ENCODE data around the gene YES1.
"Not testable (repeated sequence)": the region's sequence is repeated elsewhere in the genome, so short reads cannot be mapped to it uniquely, and the experiment has no call there.

The YES1 gene

DNA sequence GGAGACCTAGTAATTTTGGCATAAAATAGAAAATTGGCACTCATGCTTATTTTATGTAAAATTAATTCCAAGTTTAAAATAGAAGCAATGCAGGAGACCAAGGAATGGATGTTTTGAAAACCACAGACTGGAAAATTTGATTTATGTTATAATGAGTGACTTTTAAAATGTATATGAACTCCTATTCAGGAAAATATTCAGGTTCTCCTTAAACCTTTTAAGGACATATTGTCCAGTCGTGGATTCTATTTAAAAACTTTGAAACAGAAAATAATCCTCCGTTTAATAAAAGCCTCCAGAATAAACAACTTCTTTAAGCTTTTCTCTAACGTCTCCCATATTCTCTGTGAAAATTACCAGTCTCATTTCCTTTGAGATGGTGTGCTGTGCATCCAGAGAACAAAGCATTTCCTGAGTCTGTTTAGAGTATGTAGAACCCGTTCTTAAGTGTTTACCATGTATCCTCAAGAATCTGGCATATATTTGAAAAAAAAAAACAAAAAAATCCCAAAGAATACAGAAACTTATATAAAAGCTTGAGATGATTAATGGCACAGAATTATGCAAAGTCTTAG, 8.6 kb upstream of the YES1 start:
- DNase-seq, result no peak

DNA sequence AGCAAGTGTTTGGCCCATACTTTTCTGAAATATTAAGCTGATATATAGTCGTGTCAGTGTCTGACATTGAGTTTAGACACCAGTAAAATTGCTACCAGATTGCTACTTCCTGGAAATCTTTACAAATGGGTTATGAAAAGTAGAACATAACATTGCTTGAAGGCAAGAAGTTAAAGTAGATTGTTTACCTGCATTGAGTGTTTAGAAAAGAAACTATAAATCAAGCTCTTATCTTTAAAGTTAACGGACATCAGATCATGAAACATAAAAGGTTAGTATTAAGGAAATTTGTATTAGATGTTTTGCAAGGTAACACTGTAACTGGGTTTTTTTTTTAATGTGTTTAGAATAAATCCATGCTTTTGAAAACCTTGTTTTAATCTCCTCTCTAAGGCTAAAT, 4.8 kb upstream of the YES1 start:
- no peak for DNase-seq

DNA sequence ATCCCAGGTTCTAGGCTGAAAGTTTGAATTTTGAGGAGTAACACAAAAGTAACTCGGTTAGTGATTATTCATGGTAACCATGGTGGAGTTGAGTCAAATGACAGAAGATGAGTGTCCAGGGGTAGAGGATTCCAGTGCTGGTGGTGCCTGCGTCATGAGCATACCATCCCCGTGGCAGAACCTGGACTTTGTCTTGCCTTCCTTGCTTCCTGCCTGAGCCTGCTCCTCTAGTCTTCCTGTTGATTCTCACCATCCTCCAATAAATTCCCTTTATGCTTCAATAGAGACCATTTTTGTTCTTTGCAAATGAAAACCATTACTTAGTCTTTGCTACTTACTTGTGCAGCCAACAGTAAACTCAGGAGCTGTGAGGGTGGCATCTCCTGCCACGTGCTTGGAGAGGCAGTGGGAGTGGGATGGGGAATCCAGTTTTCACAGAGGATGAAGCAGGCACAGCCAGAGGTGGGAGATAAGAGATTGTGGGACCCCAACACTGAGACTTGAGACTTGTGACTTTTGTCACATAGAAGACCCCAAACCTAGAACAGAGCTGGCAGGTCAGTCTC, 4.1 kb upstream of the YES1 start:
- DNase-seq, result no peak

DNA sequence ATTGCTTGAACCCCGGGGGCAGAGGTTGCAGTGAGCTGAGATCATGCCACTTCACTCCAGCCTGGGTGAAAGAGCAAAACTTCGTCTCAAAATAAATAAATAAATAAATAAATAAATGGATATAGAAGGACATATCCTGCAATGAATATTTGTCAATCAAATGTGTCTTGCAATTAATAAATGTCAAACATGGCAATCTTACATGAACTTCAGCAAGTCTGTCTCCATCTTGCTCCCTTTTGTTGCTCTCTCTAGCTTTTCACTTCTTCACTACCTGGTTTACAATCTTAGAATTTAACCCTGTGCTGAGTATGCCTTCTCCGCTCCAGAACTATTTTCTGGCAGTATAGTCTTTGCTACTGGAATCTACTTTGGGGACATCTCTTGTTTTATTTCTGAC, 3.3 kb upstream of the YES1 start:
- DNase-seq, result no peak

DNA sequence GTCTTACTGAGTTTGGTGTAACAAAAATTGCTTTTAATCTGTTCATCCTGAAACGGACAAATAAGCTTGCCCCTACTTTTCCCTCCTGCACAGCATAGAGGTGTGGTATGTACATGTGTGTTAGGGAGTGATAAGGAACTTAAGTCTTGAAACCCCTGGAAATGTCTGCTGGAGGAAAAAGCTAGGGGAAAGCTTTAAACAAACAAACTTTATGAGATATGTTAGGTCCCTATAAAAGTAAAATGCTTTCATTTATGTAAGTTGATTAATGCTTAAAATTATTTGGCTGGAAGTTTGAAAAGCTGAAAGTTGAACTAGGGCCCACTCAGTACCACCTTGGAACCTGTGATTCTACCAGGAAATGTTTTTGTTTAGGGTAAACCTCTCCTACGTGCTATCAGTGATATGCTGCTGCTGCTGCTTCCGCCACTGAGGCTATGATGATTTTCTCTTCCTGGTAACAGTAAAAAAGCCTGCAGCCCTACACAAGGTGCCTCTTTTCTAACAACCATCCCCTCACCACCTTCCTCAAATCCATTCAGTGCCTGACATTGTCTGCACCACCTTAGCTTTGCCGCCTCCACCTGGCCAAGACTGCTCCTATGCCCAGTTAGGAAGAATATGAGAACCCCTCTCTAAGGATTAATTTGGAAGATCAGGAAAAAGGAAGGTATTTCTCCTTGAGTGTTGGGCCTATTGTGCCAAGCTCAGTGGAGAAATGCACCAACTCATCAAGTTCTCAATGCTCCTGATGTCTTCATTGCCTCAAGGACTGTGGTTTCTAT, 2.5 kb upstream of the YES1 start:
- DNase-seq, result no peak

DNA sequence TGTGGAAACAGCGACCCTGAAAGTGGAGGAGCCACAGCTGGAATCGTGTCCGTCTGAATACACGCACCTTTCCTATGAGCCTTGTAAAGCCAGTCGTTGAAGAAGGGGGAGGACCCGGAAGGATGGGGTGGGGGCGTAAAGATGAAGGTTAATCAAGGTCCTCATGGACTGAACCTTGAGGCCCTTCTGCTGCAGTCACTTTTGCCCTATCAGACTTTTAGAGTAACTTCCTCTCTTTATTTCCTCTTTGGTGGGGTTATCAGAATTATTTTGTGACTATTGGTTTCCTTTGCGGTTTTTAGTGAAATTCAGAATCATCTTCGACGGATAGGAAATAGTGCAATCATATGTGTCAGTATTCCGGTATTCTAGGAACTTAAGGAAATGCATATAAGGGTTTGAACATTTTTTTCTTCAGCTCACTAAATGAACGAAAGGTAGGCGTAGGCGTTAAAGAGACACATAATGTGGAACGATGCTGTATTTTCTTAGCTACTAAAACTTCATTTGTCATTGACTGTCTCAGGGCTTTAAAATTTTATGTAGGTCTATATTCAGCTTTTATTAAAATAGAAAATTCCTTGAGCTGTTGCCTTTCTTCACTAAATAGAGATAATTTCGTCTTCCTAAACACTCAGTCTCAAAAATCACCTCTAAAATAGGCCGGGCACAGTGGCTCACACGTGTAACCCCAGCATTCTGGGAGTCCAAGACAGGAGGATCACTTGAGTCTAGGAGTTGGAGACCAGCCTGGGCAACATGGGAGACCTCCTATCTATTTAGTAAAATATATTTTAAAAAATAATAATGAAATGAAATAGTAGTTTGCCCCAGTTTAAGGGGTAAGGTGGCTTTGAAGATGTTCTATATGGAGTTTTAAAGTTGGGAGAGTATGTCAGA, 1.4 kb upstream of the YES1 start:
- no peak for DNase-seq

DNA sequence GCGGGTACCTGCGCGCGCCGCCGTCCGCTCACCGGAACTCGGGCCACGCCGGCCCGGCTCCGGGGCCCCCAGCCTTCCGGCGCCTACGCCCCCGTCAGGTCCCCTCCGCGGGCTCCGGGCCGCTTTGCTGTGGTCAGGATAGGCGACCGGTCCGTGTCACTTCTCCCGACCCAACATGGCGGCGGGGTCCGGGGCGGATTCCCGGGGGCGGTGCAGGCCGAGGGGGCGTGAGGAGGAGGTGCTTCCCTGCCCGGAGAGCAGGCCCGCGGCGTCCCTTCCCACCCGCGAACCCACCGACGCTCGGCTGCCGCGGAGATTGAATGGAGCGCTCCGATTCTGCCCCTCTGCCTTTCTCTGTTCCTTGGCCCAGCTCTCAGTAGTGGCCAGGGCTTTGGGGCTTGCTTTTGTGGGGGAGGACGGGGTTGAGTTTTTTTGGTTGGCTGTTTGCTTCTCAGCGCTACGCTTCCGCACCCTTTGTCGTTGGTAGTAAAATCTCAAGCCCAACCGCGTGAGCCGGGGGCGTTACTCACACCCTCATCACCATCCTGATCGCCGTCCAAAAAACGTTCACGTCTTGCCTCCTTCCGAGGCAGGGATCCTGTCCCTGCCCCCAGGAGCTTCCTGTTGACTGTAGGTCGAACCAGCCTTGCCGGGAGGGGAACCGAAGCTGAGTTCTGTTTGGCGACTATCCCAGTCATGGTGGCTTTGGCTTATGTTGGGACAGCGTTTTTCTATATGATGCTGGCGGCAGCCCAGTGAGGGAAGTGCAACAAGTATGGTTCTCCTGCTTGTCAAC, 532 bp upstream of the YES1 start:
- DNase-seq, result peak; percentile 36 to 68 (median 51)

DNA sequence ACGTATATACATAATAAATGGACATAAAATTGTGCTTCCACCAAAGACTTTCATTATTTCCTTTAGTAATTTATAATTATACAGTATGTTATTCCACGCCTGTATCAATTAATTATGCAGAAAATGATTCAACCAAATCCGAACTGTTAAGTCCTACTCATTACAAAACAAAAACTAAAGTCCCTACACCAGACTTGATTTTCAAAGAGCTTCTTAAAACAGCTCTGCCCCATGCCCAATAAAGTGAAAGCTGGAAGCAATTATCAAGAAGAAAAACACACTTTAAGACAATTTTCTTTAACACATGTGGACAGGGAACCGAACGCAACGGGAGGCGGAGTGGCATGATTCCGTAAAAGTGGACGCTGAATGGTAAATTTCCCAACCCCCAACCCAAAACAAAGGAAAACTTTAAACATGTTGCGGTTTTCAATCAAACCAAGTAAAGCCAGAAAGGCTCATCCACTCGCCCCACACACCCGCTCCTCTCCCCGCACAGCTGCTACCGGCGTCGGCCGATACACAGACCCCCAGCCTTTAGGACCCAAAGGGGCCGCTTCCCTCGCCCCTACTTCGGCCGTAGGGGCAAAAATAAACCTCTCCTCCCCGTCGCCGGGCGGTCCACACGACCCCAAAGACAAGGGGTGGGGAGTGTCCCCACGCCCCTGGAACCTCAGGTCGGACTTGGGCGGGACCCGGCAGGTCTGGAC, 705 bp downstream of the YES1 start:
- DNase-seq, result no peak

DNA sequence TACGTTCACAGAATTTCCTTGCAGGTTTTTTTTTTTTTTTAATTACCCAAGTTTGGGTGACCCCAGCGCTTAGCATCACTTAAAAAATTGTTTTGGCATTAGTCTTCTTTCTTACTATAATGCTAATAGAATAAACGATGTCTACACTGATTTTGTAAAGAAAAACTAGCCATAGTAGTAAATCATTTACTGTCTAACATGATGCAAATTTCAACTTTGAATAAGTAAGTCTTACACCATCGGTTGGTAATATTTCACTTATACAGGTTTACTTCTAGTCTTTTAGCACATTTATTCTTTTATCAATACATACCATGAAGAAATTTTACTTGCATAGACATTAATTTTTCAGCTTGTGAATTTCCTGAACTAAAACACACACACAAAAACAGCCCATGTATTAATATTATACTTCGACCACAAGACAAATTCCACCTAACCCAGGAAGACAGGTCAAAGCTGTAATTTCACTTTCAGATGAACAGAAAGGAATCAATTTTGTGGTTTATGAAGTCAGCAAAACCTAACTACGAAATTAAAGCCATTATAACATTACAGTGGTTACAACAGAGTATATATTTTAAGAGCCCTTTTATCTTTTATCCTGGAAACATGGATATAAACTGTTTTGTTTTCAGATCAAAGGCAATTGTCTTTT, 1.9 kb downstream of the YES1 start:
- no peak for DNase-seq

DNA sequence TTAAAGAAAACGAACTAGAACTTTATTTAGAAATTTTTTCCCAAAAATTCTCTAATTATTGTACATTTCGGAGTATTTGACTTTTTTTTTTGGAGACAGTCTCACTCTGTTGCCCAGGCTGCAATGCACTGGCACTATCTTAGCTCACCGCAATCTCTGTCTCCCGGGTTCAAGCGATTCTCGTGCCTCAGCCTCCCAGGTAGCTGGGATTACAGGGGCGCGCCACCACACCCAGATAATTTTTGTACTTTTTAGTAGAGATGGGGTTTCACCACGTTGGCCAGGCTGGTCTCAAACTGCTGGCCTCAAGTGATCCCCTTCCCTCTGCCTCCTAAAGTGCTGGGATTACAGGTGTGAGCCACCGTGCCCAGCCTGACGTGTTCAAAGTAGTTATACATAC, 2.8 kb downstream of the YES1 start:
- DNase-seq, result not testable (repeated sequence)

DNA sequence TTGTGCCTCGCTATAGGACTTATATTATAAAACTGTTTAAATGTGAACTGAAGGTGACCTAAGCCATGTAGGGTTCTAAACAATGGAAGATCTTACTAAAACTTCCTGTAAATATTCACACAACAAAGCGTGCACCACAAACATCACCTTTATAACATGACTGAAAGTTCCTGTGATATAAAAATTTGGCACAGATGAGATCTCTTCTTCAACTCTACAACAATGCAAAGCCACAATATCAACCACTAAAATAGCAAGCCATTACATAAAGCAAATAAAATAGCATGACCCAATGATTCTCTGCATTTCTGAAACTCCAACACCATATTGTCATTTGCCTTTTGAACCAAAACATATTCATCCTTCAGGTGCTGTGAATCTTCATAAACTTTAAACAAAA, 3.5 kb downstream of the YES1 start:
- DNase-seq, result no peak

DNA sequence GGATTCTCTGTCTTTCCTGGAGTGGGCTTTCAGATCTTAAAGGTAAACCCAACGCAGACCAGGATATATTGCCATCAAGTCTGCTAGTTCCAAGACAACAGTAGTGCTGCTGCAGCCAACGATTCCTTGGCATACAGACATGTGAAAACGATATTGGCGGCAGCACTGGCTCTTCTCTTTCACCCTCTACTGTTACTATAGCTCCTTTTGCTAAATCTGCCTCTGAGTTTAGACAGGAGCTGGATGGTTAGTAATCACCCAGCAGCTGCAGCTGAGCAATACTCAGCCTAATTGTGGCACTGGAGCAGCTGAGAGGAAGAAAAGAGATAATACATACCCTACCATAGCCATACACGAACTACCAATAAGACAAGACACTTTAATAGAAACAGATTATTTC, 4.0 kb downstream of the YES1 start:
- no peak for DNase-seq

DNA sequence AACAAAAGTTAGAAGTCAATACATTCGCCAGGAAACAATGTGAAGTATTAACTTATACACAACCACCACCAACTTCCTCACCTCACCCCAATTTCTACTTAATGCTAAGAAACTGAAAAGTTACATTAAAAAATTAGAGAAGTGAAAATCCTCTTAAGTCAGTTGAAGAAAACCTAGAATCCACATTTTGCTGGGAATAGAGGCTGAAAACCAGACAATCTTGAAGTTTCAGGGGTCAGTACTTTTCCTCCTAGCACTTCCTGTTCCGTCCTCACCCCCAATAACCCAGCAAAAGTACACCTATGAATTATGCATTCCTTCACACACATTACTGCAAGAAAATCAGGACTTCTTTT, 6.3 kb downstream of the YES1 start:
- no peak for DNase-seq

DNA sequence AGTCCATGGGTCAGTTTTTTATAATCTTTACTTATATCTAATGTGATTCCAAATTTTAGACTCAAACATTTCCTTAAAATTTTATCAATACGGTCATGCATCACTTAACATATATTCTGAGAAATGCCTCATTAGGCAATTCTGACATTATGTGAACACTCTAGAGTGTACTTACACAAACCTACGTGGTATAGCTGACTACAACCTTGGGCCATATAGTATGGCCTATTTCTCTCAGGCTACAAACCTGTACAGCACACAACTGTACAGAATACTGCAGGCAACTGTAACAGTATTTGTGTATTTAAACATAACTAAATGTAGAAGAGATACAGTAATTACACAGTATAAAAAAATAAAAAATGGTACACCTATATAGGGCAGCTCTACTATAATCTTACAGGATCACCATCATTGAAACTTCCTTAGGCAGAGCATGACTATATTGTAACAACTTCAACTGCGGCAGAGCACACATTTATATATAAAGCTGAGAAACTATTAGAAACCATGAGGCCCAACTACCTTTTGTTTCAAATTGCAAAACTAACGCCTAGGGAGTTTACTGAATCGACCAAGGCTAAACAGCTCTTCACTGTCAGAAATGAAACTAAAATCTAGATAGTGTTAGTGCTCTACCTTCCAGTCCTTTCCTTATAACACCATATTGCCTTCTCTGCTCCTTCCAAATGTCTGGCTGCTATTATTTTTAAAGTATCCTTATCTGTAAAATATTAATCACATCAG, 6.9 kb downstream of the YES1 start:
- no peak for DNase-seq

DNA sequence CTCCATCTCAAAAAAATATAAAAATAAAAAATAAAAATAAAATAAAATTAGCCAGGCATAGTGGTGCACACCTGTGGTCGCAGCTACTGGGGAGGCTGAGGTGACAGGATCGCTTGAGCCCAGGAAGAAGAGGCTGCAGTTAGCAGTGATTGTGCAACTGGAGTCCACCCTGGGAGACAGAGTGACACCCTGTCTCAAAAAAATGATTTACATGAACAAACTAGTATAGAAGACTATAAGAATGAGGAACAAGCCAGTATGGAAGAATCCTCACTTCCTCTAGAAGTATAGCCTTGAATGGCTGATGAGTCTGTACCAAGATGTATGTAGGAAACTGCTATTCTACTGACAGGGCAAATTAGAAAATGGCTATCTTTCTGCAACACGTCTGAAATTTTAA, 10.9 kb downstream of the YES1 start:
- DNase-seq, result no peak

DNA sequence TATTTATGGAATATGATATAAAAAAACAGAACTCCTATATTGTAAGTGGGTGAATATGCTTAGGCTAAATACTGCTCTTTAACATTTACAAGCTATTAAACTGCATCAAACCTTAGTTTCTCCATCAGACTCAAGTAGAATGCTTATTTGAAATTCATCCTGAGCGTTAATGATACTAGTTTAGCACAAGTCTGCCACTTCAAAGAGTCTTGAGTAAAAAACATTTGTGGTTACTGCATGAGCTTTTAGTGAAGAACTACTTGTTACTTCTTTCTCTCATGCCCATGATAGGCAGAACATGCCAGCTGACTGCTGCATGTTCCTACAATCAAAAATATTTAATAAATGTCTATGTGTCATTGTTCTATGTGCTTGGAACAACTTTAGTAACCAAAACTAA, 12.1 kb downstream of the YES1 start:
- no peak for DNase-seq

DNA sequence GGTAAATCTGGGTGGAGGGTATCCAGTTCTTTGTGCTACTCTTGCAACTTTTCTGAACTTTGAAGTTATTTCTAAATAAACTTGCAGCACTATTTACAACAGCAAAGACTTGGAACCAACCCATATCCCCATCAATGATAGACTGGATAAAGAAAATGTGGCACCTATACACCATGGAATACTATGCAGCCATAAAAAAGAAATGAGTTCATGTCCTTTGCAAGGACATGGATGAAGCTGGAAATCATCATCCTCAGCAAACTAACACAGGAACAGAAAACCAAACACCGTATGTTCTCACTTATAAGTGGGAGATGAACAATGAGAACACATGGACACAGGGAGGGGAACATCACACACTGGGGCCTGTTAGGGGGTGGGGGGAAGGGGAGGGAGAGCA, 16.7 kb downstream of the YES1 start:
- not testable (repeated sequence) for DNase-seq

DNA sequence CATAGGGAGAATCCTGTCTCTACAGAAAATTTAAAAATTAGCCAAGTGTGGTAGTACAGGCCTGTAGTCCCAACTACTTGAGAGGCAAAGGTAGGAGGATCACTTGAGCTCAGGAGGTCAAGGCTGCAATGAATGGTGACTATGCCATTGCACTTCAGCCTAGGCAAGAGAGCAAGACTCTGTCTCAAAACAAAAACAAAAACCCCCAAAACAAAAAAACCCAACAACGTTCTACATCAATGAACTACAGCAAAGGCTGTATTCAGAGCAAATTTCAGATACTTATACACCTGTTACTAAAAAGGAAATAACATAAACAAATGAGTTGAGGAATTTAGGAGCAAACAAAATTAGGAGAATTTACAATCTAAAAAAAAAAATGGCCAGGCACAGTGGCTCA, 22.6 kb downstream of the YES1 start:
- no peak for DNase-seq

DNA sequence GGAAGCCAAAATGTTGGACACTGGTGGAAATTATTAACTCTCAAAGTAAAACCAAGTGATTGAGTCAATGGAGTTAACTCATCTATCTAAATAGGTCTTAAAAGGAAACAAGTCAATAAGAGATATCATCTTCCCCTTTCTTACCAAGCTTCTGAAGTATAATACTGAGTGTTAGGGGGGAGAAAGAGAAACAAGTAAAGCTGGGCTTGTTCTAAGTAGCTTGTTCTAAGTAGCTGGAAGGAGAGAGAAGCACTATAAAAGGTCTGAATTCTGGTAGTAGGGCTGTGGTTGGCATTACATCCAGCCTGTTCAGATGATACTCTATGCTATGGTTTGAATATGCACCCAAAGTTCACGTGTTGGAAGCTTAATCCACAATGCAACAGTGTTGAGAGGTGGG, 26.8 kb downstream of the YES1 start:
- no peak for DNase-seq

DNA sequence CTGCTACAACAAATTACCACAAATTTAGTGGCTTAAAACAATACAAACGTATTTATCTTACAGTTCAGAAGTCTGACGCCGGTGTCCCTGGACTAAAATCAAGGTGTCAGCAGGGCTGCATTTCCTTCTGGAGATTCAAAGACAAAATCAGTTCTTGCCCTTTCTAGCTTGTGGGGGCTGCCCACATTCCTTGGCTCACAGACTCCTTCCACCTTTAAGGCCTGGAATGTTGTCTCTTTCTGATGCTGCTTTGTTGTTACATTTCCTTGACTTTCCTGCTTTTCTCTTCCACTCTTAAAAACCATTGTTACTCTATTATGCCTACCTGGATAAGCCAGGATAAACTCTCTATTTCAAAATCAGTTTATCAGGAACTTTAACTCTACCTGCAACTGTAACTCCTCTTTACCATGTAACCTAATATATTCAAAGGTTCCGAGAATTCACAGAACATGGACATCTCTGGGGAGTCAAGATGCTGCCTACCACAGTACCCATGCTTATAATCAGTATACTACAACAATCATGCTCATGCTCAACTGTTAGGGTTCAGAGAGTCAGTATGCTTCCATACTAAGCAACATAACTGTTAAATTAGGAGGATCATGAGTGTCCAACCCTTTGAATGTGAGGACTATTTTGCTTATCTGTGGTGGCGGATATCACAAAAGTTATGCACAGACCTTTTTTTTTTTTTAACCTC, 27.4 kb downstream of the YES1 start:
- no peak for DNase-seq

All from activated naive CD4-positive, alpha-beta T cell (primary cell).